Neural crest cell (in vitro differentiated cells): Measurements from ENCODE around the gene AKAP13. TPM values are rescaled to one million over a fixed set of nuclear protein-coding genes. Genes with fewer than 3 reads are reported as not detected.

Source experiments
- DNase-seq: peaks from one replicate; pipeline ENCODE4 v3.0.0; 2021; ENCODE audit warnings: low read depth, mixed read lengths, low spot score
- H3K27ac Mint-ChIP-seq: one replicate; pipeline ENCODE4 v1.8.0; 2021; ENCODE audit warnings: mild to moderate bottlenecking, mixed read lengths; ENCODE audit not compliant: unreplicated experiment
- H3K27me3 Mint-ChIP-seq: 2 replicates; pipeline ENCODE4 v1.8.0; 2021; ENCODE audit warnings: low read depth, mild to moderate bottlenecking, mixed read lengths
- H3K36me3 Mint-ChIP-seq: 2 replicates; pipeline ENCODE4 v1.8.0; 2021; ENCODE audit warnings: low read depth, mild to moderate bottlenecking, mixed read lengths
- H3K4me1 Mint-ChIP-seq: 2 replicates; pipeline ENCODE4 v1.8.0; 2021; ENCODE audit warnings: mixed read lengths
- H3K4me3 Mint-ChIP-seq: one replicate; pipeline ENCODE4 v1.8.0; 2021; ENCODE audit warnings: mild to moderate bottlenecking, mixed read lengths
- H3K9me3 Mint-ChIP-seq: 2 replicates; pipeline ENCODE4 v1.8.0; 2021; ENCODE audit warnings: mixed read lengths
- CTCF ChIP-seq: fragments of 200-600 bp; sonication (generic); conservative IDR thresholded peaks from 2 replicates; pipeline ENCODE4 v1.5.0; 2021; ENCODE audit warnings: antibody characterized with exemption, mild to moderate bottlenecking
- total RNA-seq: library from RNA; stranded (reverse); gene quantifications from 2 replicates; pipeline ENCODE4 v1.2.1, GENCODE V29; 2021

The AKAP13 gene
- total RNA-seq, 1 donor from 2014 or later, result 81.3 TPM

GRCh38 chr15:85762756-85763127, 382.3 kb downstream of the AKAP13 start:
- Mint-ChIP-seq H3K4me3 (no peak overlapping the region), H3K9me3 (no peaks in the 10 kb centered on the region), H3K27ac (peak overlapping the region; percentile 64), H3K4me1 (peaks cover 32% of the 10 kb centered on the region), H3K36me3 (peaks cover 6% of the 10 kb centered on the region), H3K27me3 (no peaks in the 10 kb centered on the region)
- no peak for TF ChIP-seq CTCF
- DNase-seq, result no peak

GRCh38 chr15:85763157-85763556, 382.8 kb downstream of the AKAP13 start:
- TF ChIP-seq CTCF, result no peak
- peak overlapping the region; percentile 94 for H3K27ac Mint-ChIP-seq
- H3K9me3 Mint-ChIP-seq, result no peaks in the 10 kb centered on the region
- H3K36me3 Mint-ChIP-seq, result peaks cover 6% of the 10 kb centered on the region
- H3K4me1 Mint-ChIP-seq, result peaks cover 32% of the 10 kb centered on the region
- H3K4me3 Mint-ChIP-seq, result no peak overlapping the region
- no peaks in the 10 kb centered on the region for H3K27me3 Mint-ChIP-seq
- DNase-seq, result no peak

GRCh38 chr15:85763673-85764633, 383.6 kb downstream of the AKAP13 start:
- H3K4me3 Mint-ChIP-seq, result no peak overlapping the region
- H3K4me1 Mint-ChIP-seq, result peaks cover 32% of the 10 kb centered on the region
- H3K9me3 Mint-ChIP-seq, result no peaks in the 10 kb centered on the region
- no peaks in the 10 kb centered on the region for H3K27me3 Mint-ChIP-seq
- peaks cover 10% of the 10 kb centered on the region for H3K36me3 Mint-ChIP-seq
- H3K27ac Mint-ChIP-seq, result peak overlapping the region; percentile 94
- TF ChIP-seq CTCF, result no peak
- DNase-seq, result no peak

GRCh38 chr15:85764649-85765277, 384.4 kb downstream of the AKAP13 start:
- no peaks in the 10 kb centered on the region for H3K9me3 Mint-ChIP-seq
- H3K27me3 Mint-ChIP-seq, result no peaks in the 10 kb centered on the region
- peaks cover 14% of the 10 kb centered on the region for H3K36me3 Mint-ChIP-seq
- DNase-seq, result no peak
- TF ChIP-seq CTCF, result no peak
- peaks cover 32% of the 10 kb centered on the region for H3K4me1 Mint-ChIP-seq
- no peak overlapping the region for H3K27ac Mint-ChIP-seq
- H3K4me3 Mint-ChIP-seq, result no peak overlapping the region

GRCh38 chr15:85766001-85766831, 385.8 kb downstream of the AKAP13 start:
- no peak overlapping the region for H3K27ac Mint-ChIP-seq
- no peak for DNase-seq

More at GRCh38 chr15:85766001-85766831, 385.8 kb downstream of the AKAP13 start:
- peaks cover 33% of the 10 kb centered on the region for H3K4me1 Mint-ChIP-seq
- no peak overlapping the region for H3K4me3 Mint-ChIP-seq
- no peak for TF ChIP-seq CTCF
- no peaks in the 10 kb centered on the region for H3K27me3 Mint-ChIP-seq
- H3K9me3 Mint-ChIP-seq, result no peaks in the 10 kb centered on the region
- peaks cover 14% of the 10 kb centered on the region for H3K36me3 Mint-ChIP-seq
